ENCODE measurements around the gene CDK16. TPM values are rescaled to one million over a fixed set of nuclear protein-coding genes. Genes with fewer than 3 reads are reported as not detected.

CDK16 gene
- total and polyA plus RNA-seq, 4 experiments from 2014 or later: 1.6 to 57.4 (median 38.7) TPM

- H3K4me1 Mint-ChIP-seq: peaks cover 11 to 34% (median 25%) of the 10 kb centered on the region in 4 donors
- peaks cover 31% of the 10 kb centered on the region for H3K4me1 ChIP-seq (ENCODE audit: insufficient read depth, low read length)
- H3K27ac Mint-ChIP-seq: peak overlapping the region; percentile 93 to 100 (median 98)
- ChIA-PET CTCF (ENCODE audit: partially characterized antibody) (interaction anchor here (1.9 kb wide), 1 partner anchor 151 kb away, joined by 8 read pairs; no protein-coding TSS in a partner anchor), POLR2A (ENCODE audit: partially characterized antibody) (interaction anchor here (1.0 to 3.8 kb wide), 12 partner anchors 14 to 396 kb away, joined by 3 to 85 read pairs (median 6); partner anchors contain the start of genes CDK16, NDUFB11, RBM10 and RP2)
- peaks cover 8 to 14% of the 10 kb centered on the region in 2 donors for H3K36me3 Mint-ChIP-seq
- intact Hi-C loops (cut with micrococcal nuclease): loop anchor here (1.0 to 5.0 kb wide), 6 partner anchors 15 to 424 kb away; partner anchors contain the start of genes CDK16, RBM10, UBA1 and UXT
- peak overlapping the region; percentile 86 to 96 (median 91) for H3K4me3 Mint-ChIP-seq
- peaks cover 0 to 2% (median 0%) of the 10 kb centered on the region in 8 donors for H3K9me3 Mint-ChIP-seq
- H3K9me3 ChIP-seq (ENCODE audit: control insufficient read depth in 1 of 2, low read length in 2 of 2): no peaks in the 10 kb centered on the region
- peak; percentile 95 to 98 (median 96) for DNase-seq
- no peaks in the 10 kb centered on the region for H3K36me3 ChIP-seq (ENCODE audit: insufficient read depth, low read length)
- H3K27me3 ChIP-seq (ENCODE audit: insufficient read depth, low read length): no peaks in the 10 kb centered on the region
- H3K27me3 Mint-ChIP-seq: no peaks in the 10 kb centered on the region
- peak overlapping the region in 1 of 2 donors; percentile 60 for H3K4me3 ChIP-seq (ENCODE audit: low read length in 2 of 2)
- peak overlapping the region; percentile 97 for H3K27ac ChIP-seq (ENCODE audit: low read depth, low read length)
These were observed 15.0 kb downstream of the CDK16 start for GRCh38 chrX:47233333-47234113.

GRCh38 chrX:47234583-47234982 lies 16.1 kb downstream of the CDK16 start:
- intact Hi-C loops (cut with micrococcal nuclease): loop anchor here (5.0 kb wide), 2 partner anchors 133 to 423 kb away; partner anchors contain the start of gene UXT
- Mint-ChIP-seq H3K4me3 (peak overlapping the region; percentile 46 to 96 (median 91)), H3K36me3 (peaks cover 6 to 7% of the 10 kb centered on the region in 2 donors), H3K27ac (peak overlapping the region; percentile 9 to 100 (median 88)), H3K27me3 (no peaks in the 10 kb centered on the region), H3K9me3 (peaks cover 0 to 2% (median 0%) of the 10 kb centered on the region in 8 donors), H3K4me1 (peaks cover 11 to 34% (median 25%) of the 10 kb centered on the region in 4 donors)
- Histone ChIP-seq H3K9me3 (ENCODE audit: control insufficient read depth in 1 of 2, low read length in 2 of 2) (no peaks in the 10 kb centered on the region), H3K27me3 (ENCODE audit: insufficient read depth, low read length) (no peaks in the 10 kb centered on the region), H3K36me3 (ENCODE audit: insufficient read depth, low read length) (no peaks in the 10 kb centered on the region), H3K4me3 (ENCODE audit: low read length in 2 of 2) (no peak overlapping the region), H3K27ac (ENCODE audit: low read depth, low read length) (no peak overlapping the region), H3K4me1 (ENCODE audit: insufficient read depth, low read length) (peaks cover 31% of the 10 kb centered on the region)
- CTCF ChIA-PET (ENCODE audit: partially characterized antibody): no interaction called here
- no peak for DNase-seq
- POLR2A ChIA-PET (ENCODE audit: partially characterized antibody): no interaction called here

GRCh38 chrX:47235691-47236103 lies 17.2 kb downstream of the CDK16 start:
- no peaks in the 10 kb centered on the region for H3K36me3 ChIP-seq (ENCODE audit: insufficient read depth, low read length)
- peaks cover 11 to 32% (median 22%) of the 10 kb centered on the region in 4 donors for H3K4me1 Mint-ChIP-seq
- H3K4me3 Mint-ChIP-seq: peak overlapping the region; percentile 3 to 78 (median 42)
- peak overlapping the region in 6 of 7 donors; percentile 55 to 94 (median 70) for H3K27ac Mint-ChIP-seq
- CTCF ChIA-PET (ENCODE audit: partially characterized antibody): interaction anchor here (0.9 kb wide), 1 partner anchor 146 kb away, joined by 3 read pairs; no protein-coding TSS in a partner anchor
- no peak overlapping the region for H3K27ac ChIP-seq (ENCODE audit: low read depth, low read length)
- peaks cover 31% of the 10 kb centered on the region for H3K4me1 ChIP-seq (ENCODE audit: insufficient read depth, low read length)
- POLR2A ChIA-PET (ENCODE audit: partially characterized antibody): no interaction called here
- intact Hi-C loops (cut with micrococcal nuclease): no loop called here
- no peak overlapping the region for H3K4me3 ChIP-seq (ENCODE audit: low read length in 2 of 2)
- H3K27me3 ChIP-seq (ENCODE audit: insufficient read depth, low read length): no peaks in the 10 kb centered on the region
- H3K9me3 Mint-ChIP-seq: peaks cover 0 to 2% (median 0%) of the 10 kb centered on the region in 8 donors
- DNase-seq: no peak
- peaks cover 7 to 12% of the 10 kb centered on the region in 2 donors for H3K36me3 Mint-ChIP-seq
- no peaks in the 10 kb centered on the region for H3K9me3 ChIP-seq (ENCODE audit: control insufficient read depth in 1 of 2, low read length in 2 of 2)
- H3K27me3 Mint-ChIP-seq: no peaks in the 10 kb centered on the region

GRCh38 chrX:47239199-47239598 lies 20.7 kb downstream of the CDK16 start:
- POLR2A ChIA-PET (ENCODE audit: partially characterized antibody): interaction anchor here (1.2 kb wide), 1 partner anchor 21 kb away, joined by 6 read pairs; no protein-coding TSS in a partner anchor
- CTCF ChIA-PET (ENCODE audit: partially characterized antibody): interaction anchor here (1.2 kb wide), 1 partner anchor 145 kb away, joined by 5 read pairs; no protein-coding TSS in a partner anchor
- Mint-ChIP-seq H3K9me3 (no peaks in the 10 kb centered on the region), H3K27ac (no peak overlapping the region), H3K4me3 (no peak overlapping the region), H3K27me3 (no peaks in the 10 kb centered on the region), H3K4me1 (peaks cover 11 to 19% (median 15%) of the 10 kb centered on the region in 4 donors), H3K36me3 (peaks cover 19 to 32% of the 10 kb centered on the region in 2 donors)
- intact Hi-C loops (cut with micrococcal nuclease): no loop called here
- no peak for DNase-seq
- H3K4me1 ChIP-seq (ENCODE audit: insufficient read depth, low read length): peaks cover 24% of the 10 kb centered on the region
- H3K27me3 ChIP-seq (ENCODE audit: insufficient read depth, low read length): no peaks in the 10 kb centered on the region
- H3K9me3 ChIP-seq (ENCODE audit: control insufficient read depth in 1 of 2, low read length in 2 of 2): no peaks in the 10 kb centered on the region
- H3K4me3 ChIP-seq (ENCODE audit: low read length in 2 of 2): no peak overlapping the region
- peaks cover 6% of the 10 kb centered on the region for H3K36me3 ChIP-seq (ENCODE audit: insufficient read depth, low read length)
- no peak overlapping the region for H3K27ac ChIP-seq (ENCODE audit: low read depth, low read length)

GRCh38 chrX:47239898-47240545 lies 21.5 kb downstream of the CDK16 start:
- peaks cover 20 to 37% of the 10 kb centered on the region in 2 donors for H3K36me3 Mint-ChIP-seq
- CTCF ChIA-PET (ENCODE audit: partially characterized antibody): no interaction called here
- intact Hi-C loops (cut with micrococcal nuclease): no loop called here

GRCh38 chrX:47240619-47241018 lies 22.1 kb downstream of the CDK16 start:
- ChIA-PET CTCF (ENCODE audit: partially characterized antibody) (no interaction called here), POLR2A (ENCODE audit: partially characterized antibody) (interaction anchor here (0.8 kb wide), 1 partner anchor 14 kb away, joined by 3 read pairs; no protein-coding TSS in a partner anchor)
- intact Hi-C loops (cut with micrococcal nuclease): no loop called here
- H3K4me3 Mint-ChIP-seq: no peak overlapping the region
- no peak for DNase-seq
- Histone ChIP-seq H3K27me3 (ENCODE audit: insufficient read depth, low read length) (no peaks in the 10 kb centered on the region), H3K36me3 (ENCODE audit: insufficient read depth, low read length) (peaks cover 6% of the 10 kb centered on the region), H3K27ac (ENCODE audit: low read depth, low read length) (no peak overlapping the region), H3K4me1 (ENCODE audit: insufficient read depth, low read length) (peaks cover 9% of the 10 kb centered on the region), H3K9me3 (ENCODE audit: control insufficient read depth in 1 of 2, low read length in 2 of 2) (no peaks in the 10 kb centered on the region), H3K4me3 (ENCODE audit: low read length in 2 of 2) (no peak overlapping the region)
- H3K27me3 Mint-ChIP-seq: no peaks in the 10 kb centered on the region
- peaks cover 16 to 37% of the 10 kb centered on the region in 2 donors for H3K36me3 Mint-ChIP-seq
- no peaks in the 10 kb centered on the region for H3K9me3 Mint-ChIP-seq
- H3K27ac Mint-ChIP-seq: peak overlapping the region in 1 of 7 donors; percentile 13
- H3K4me1 Mint-ChIP-seq: peaks cover 5 to 10% (median 6%) of the 10 kb centered on the region in 4 donors

More at GRCh38 chrX:47239898-47240545, 21.5 kb downstream of the CDK16 start:
- no peak overlapping the region for H3K4me3 Mint-ChIP-seq
- no peaks in the 10 kb centered on the region for H3K9me3 ChIP-seq (ENCODE audit: control insufficient read depth in 1 of 2, low read length in 2 of 2)
- no peaks in the 10 kb centered on the region for H3K9me3 Mint-ChIP-seq
- POLR2A ChIA-PET (ENCODE audit: partially characterized antibody): interaction anchor here (1.2 kb wide), 1 partner anchor 22 kb away, joined by 6 read pairs; no protein-coding TSS in a partner anchor
- H3K27ac Mint-ChIP-seq: peak overlapping the region in 1 of 7 donors; percentile 13
- peaks cover 15% of the 10 kb centered on the region for H3K4me1 ChIP-seq (ENCODE audit: insufficient read depth, low read length)
- no peak overlapping the region for H3K4me3 ChIP-seq (ENCODE audit: low read length in 2 of 2)
- no peak for DNase-seq
- H3K27me3 Mint-ChIP-seq: no peaks in the 10 kb centered on the region
- no peak overlapping the region for H3K27ac ChIP-seq (ENCODE audit: low read depth, low read length)
- peaks cover 10 to 16% (median 12%) of the 10 kb centered on the region in 4 donors for H3K4me1 Mint-ChIP-seq
- H3K27me3 ChIP-seq (ENCODE audit: insufficient read depth, low read length): no peaks in the 10 kb centered on the region
- H3K36me3 ChIP-seq (ENCODE audit: insufficient read depth, low read length): peaks cover 6% of the 10 kb centered on the region
